ENCODE data around the gene LSM7.

Gene LSM7

GRCh38 chr19:2291185-2291751 is 37.1 kb downstream of the LSM7 start:
- DNase-seq, result no peak

- DNase-seq, result no peak
Observed at GRCh38 chr19:2290441-2291184, 37.8 kb downstream of the LSM7 start.

GRCh38 chr19:2289714-2290435 is 38.5 kb downstream of the LSM7 start:
- DNase-seq, result peak; percentile 87 to 91

- no peak for DNase-seq
Observed at GRCh38 chr19:2288818-2289713, 39.3 kb downstream of the LSM7 start.

- DNase-seq, result no peak
Observed at GRCh38 chr19:2288338-2288817, 40.0 kb downstream of the LSM7 start.

- DNase-seq, result no peak
Observed at GRCh38 chr19:2287585-2288337, 40.6 kb downstream of the LSM7 start.

DNA sequence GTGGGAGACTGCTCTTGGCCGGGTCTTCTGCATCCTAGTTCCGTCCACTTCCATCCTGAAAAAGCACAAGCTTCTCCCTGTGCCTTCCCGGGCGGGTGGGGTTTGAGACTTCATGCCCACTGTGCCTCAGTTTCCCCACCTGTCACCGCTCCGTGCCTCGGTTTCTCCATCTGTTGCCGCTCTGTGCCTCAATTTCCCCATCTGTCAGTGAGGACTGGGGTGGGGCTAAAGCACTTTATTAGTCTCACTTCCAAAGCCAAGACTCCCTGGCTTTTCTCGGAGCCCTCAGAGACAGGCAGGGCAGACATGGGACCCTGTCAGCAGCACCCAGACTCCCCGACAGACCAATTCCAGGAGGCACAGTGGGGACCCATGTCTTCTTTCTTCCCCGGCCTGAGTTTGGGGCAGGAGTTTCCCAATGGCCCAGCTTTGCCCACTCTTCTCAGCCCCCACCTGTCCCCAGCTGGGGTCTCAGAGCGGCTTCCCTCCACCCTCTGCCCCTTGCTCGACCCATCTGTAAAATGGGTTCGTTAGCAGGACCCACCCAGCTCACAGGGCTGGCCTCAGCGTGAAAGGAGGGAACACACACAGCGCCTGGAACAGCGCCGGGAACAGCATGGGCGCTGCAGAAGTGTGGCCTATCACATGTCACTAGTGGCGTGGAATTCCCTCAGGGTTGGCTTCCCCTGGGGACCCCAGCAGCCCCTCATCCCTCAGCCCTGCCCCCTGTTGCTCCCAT is 41.8 kb downstream of the LSM7 start:
- DNase-seq, result no peak

DNA sequence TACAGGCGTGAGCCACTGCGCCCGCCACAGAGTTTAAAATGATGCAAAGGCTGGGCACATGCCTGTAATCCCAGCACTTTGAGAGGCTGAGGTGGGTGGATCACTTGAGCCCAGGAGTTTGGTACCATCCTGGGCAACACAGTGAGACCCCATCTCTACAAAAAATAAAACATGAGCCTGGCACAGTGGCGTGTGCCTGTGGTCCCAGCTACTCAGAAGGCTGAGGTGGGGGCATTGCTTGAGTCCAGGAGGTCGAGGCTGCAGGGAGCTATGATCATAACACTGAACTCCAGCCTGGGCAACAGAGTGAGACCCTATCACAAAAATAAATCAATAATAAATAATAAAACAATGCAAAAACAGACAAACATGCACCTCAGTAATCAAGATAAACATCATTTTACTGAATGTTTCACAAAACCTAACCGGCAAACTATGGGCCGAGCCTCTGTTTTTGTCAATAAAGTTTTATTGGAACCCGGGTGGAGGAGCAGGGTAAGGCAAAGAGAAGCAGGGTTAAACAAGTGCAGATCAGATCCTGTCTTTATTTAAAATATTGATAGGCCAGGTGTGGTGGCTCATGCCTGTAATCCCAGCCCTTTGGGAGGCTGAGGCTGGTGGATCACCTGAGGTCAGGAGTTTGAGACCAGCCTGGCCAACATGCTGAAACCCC is 44.4 kb downstream of the LSM7 start:
- DNase-seq, result no peak

- DNase-seq, result no peak
Observed at GRCh38 chr19:2282862-2283237, 45.5 kb downstream of the LSM7 start.

DNA sequence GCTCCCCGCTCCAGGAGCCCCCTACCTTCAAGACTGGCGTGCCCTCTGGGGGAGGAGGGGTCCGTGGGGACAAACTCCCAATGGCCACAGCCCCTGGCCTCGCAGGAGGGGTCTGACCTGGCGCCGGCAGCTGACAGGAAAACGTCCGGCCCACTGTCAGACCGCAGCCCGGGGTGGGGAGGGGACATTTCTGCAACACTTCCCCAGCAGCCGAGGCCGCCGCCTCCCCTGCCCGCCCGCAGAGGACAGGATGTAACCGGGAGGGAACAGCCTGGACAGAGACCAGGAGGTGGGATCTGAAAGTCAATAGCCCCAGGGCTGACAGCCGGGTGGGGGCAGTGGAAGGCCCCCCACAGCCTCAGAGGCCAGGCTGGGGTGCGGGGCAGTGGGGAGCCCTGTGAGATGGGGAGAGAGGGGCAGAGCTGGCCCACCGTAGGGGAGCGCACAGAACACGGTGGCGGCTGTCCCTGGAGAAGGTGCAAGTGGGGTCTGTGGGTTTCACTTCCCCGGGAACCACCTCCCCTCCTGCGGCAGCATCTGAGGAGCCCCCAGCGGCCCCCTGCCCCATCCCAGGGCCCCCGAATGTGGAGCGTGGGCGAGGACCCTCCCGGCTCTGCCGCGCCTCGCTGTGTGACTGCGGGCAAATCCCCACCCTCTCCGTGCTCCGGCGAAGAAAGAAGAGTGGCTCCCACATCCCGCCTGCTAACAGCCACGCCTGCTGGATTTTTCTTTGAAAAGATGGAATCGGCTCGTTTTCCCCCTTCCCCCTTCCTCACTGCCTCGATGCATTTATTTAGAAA is 46.1 kb downstream of the LSM7 start, which contains the start of gene PEAK3:
Gene PEAK3 (minus strand): TSS at position 114 of the 800 bp plus-strand sequence. CDS start 1,244 bp downstream, outside the sequence.
- peak in 1 of 2 donors; percentile 61 for DNase-seq

GRCh38 chr19:2281265-2282061 is 46.9 kb downstream of the LSM7 start:
- peak in 1 of 2 donors; percentile 61 for DNase-seq

DNA sequence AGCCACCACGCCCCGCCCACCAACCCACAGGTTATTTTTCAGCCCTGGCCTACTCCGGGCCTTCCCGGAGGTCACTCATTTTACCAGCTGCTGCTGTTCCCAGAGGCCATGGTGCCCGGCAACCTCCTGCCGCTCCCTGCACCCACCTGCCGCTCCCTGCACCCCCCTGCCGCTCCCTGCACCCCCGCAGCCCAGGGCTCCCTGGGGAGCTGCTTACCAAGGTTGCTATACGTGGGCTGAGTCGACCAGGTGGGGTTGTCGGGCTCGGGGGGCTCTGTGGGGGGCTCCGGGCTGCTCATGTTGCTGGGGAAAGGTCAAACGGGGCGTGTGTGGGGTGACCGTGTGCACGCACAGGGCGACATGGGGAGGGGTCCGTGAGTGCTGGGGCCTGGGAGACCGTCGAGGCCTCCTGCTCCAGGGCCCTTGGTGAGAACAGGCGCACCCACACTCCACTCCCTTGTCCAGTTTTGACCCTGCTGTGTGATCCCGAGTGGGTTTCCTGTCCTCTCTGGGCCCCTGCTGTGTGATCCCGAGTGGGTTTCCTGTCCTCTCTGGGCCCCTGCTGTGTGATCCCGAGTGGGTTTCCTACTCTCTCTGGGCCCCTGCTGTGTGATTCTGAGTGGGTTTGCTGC is 47.6 kb downstream of the LSM7 start:
- no peak for DNase-seq

DNA sequence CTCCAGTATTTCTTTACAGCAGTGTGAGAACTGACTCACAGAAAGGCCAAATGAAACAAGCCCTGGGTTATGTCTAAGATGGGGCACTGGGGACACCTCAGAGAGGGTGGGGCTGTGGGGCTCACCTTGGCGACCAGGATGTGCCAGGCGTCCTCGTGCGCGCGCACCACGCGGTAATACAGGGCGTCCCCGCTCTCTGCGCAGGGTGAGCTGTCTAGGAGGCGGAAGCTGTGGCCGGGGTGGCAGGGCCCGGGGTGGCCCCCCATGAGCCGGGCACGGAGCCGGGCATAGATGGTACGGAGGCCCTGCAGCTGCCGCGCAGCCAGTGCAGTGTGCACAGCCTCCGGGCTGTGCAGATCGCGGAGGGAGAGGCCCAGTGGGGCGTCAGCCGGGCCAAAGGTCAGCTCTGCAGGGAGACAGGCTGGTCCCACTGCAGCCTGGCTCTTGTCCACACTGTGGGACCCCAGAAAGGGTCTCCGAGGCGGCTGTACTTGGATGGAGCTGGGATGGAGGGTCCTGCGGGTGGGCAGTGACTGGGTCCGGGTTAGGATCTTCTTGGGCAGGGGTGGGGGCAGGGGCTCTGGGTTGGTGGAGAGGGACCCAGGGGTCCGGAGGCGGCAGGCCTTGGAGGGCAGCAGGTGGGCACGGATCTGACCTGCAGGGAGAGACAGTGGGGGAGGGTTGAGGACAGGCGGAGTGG is 49.8 kb downstream of the LSM7 start:
- DNase-seq, result no peak

DNA sequence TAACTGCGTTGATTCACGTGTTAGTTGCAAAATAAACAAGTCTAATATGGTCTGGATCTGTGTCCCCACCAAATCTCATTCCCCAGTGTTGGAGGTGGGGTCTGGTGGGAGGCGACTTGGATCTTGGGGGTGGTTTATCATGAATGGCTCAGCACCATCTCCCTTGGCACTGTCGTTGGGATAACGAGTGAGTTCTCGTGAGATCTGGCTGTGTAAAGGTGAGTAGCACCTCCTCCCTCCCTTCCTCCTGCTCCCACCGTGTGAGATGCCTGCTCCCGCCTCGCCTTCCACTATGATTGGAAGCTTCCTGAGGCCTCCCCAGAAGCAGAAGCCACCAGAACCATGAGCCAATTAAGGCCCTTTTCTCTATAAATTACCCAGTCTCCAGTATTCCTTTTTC is 51.2 kb downstream of the LSM7 start:
- no peak for DNase-seq

DNA sequence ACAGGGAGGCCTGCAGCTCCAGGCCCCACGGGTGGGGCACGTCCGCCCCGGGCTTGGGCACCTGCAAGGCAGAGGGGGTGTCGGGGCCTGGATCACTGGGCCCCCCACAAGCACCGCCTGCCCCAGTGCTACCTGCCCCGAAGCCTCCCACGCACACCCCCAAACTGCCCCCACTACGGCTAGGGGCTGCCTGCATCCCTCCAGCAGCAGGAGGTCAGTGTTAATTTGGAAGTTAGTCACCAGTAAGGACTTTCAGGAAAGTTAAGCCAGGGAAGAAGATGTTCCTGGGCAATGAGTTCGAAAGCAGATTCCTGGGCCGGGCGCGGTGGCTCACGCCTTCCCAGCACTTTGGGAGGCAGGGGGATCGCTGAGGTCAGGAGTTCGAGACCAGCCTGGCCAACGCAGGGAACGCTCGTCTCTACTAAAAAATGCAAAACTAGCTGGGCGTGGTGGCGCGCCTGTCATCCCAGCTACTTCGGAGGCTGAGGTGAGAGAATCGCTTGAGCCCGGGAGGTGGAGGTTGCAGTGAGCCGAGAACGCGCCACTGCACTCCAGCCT is 51.9 kb downstream of the LSM7 start:
- no peak for DNase-seq

GRCh38 chr19:2275588-2276428 is 52.6 kb downstream of the LSM7 start:
- no peak for DNase-seq
